GM18517 (cell line): ENCODE measurements around the gene ARSI.

Experiments used
- ATAC-seq: cut with Tn5 transposase; IDR thresholded peaks from one replicate; pipeline ENCODE4 v1.9.1; 2021; ENCODE audit warnings: mild to moderate bottlenecking, moderate library complexity; ENCODE audit not compliant: unreplicated experiment

The ARSI gene

DNA sequence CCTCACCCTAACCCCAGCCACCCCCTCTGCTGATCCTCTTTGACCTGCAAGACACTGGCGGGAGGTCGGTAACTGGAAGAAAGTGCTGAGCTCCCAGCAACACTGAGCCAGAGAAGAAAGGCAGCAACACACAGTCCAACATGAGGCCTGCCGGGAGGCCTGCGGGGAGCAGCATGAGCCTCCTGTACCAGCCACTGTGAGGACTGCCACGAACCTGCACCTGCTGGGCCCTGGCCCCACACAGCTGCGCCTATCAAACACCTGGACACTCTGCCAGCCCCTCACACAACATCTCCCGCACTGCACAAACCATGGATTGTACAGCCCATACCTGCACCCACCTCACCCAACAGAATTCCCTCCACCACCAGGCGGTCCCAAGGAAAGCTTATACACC, 31.4 kb downstream of the ARSI start:
- no peak for ATAC-seq

- no peak for ATAC-seq
Observed at GRCh38 chr5:150270541-150271295, 32.0 kb downstream of the ARSI start.

GRCh38 chr5:150266871-150267291, 35.8 kb downstream of the ARSI start:
- no peak for ATAC-seq

GRCh38 chr5:150265870-150266383, 36.8 kb downstream of the ARSI start:
- ATAC-seq, result no peak

DNA sequence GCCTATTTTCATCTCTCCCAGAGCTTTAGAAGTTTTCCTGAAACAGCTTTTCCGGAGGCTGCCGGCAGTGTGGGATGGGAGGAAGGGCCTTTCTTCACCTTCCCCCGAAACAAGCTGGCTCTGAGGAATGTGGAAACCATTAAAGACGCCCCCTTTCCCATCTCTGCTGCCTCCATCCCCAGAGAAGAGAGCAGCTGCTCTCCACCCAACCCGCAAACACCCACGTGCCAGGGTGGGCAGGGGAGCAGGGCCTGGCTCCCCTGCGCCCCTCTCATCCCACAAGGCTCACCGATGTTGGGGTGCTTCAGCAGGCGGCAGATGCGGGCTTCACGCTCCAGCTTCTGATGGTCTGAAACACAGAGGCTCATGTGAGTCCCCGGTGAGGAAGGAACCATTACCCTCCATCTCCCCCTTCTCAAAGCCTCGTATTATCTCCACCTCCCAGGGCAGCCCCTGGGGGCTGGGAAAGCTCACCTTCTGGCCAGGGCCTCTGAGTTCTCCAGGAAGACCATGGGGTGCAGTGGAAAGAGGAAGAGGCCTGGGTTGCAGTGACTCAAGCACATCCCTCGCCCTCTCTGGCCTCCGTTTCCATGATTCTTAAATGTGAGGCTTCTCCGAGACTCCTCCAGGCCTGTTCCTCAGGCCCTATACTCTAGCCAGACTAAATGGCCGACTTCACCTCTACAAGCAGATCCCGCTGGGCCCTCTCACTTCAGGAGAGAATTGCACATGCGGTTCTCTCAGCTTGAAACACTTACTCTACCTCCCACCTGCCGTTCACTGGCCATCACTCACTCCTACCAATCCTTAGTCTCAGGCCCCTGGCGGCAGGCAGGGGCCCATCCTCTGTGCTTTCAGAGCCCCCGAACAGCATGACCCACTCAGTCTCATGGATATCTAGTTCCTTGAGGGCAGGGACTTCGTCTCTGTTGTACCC, 37.8 kb downstream of the ARSI start:
- ATAC-seq, result no peak

- ATAC-seq, result no peak
Observed at GRCh38 chr5:150263801-150264621, 38.7 kb downstream of the ARSI start.

DNA sequence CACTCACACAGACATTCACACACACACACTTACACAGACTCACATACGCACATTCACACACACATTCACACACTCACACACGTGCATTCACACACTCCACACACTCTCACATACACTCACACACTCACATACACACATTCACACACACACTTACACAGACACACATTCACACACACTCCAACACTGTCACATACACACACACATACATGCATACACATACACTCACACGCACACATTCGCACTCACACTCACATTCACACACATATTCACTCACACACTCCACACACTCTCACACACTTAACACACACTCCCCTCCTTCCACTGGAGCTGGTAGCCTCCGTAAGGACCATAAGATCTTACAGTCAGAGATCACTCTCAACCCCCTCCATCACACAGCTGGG, 39.3 kb downstream of the ARSI start:
- ATAC-seq, result no peak

GRCh38 chr5:150262502-150262901, 40.2 kb downstream of the ARSI start:
- ATAC-seq, result no peak

GRCh38 chr5:150261231-150261630, 41.5 kb downstream of the ARSI start:
- no peak for ATAC-seq

DNA sequence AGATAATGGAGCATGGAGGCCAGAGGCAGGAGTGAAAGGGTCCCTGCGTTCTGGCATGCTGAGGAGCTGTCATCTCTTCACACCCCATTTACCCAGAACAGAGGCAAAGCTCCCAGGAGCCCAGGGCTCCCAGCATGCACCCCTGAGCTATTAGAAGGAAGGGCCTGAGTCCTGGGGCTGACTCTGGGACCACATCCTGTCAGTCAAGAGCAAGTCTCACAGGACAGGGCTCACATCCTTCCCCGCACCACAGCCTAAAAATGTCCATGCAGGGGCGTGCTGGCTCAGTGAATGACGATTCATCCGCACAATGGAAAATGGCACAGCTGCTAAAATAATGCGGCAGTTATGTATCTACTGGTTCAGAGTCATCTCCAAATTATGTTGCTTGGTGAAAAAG, 44.6 kb downstream of the ARSI start:
- no peak for ATAC-seq

- ATAC-seq, result no peak
Observed at GRCh38 chr5:150257424-150257823, 45.3 kb downstream of the ARSI start.

- ATAC-seq, result no peak
Observed at GRCh38 chr5:150256410-150257064, 46.2 kb downstream of the ARSI start.

GRCh38 chr5:150255659-150256409, 46.9 kb downstream of the ARSI start:
- no peak for ATAC-seq

DNA sequence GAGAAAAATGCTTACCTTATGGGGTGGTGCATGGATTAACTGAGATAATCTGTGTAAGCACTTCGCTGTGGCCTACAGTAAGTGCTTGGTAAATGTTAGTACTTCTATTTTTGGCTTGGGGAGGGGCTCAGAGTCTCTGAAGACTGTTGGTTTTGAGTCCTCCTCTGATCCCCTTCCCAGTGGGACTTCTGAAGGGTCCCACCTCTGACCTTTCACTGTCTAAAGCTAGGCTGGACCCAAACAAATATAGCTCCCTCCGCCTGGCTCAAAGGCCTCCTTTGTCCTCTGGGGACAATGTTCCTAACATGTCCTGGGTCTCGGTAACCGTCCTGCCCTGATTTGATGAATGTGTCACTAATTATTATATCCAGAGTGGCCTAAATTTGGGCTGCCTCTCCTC, 47.9 kb downstream of the ARSI start:
- ATAC-seq, result no peak

- ATAC-seq, result no peak
Observed at GRCh38 chr5:150254363-150254762, 48.3 kb downstream of the ARSI start.

DNA sequence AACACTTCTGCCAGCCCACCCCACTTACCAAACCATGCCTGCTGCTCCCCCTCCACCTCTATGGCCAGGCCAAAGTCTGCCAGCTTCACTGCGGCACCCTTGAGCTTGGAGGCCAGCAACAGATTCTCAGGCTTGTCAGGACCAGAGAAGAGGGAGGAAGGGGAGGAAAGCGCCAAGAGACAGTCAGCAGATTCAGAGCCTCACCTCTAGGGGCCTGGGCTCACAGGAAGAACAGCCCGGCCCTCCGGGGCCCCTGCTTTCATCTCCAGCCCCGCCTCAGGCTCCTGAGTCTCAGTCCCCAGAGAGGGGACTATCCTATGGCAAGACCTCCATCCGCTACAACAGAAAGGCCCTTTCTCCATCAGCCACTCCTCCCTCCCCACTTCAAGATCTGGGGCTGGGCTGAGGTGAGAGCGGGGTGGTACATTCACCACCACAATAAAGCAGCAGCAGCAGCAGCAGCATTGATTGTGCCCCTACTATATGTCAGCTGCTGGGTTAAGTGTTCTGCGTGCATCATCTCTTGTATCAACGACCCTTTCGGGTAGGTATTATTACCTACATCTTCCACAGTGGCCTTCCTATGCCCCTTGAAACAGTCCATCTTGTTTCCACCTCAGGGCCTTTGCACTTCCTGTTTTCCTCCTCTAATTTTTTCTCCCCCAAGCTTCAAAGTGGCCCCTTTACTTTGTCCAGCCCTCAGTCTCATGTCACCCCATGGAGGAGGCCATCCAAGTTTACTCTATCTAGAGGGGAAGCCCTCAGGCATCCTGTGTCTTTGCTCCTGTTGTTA, 49.1 kb downstream of the ARSI start:
- no peak for ATAC-seq

DNA sequence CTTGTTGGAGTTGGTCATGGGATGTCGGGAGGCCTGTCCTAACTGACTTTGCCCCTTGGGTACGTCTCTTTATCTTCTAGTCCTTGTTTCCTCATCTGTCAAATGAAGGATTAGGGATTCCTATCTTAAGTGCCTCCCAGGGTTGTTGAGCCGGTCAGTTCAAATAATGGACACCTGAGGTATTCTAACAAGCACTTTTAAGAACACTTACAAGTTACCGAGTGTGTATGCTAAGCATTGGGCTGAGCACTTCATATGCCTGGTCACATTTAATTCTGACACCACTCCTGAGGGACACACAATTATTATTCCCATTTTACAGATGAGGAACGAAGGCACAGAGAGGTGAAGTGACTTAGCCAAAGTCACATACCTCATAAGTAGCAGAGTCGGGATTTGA, 50.2 kb downstream of the ARSI start:
- no peak for ATAC-seq

- ATAC-seq, result no peak
Observed at GRCh38 chr5:150251504-150251903, 51.2 kb downstream of the ARSI start.

DNA sequence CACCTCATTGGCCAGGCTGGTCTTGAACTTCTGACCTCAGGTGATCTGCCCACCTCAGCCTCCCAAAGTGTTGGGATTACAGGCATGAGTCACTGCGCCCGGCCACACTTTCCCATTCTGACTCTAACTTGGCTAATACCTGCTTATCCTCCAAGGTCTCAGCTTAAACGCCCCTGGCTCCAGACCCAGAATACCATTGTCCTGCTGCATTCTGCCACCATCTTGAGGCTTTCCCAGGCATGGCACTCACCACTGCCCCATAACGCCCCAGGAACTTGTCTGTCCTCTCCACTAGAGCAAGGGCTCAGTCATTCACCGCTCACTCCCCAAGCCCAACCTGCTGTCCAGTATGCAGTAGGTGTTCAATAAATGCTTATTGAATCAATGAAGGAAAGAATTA, 53.0 kb downstream of the ARSI start:
- ATAC-seq, result no peak
